ENCODE data around the gene TBPL1.

Gene TBPL1

DNA sequence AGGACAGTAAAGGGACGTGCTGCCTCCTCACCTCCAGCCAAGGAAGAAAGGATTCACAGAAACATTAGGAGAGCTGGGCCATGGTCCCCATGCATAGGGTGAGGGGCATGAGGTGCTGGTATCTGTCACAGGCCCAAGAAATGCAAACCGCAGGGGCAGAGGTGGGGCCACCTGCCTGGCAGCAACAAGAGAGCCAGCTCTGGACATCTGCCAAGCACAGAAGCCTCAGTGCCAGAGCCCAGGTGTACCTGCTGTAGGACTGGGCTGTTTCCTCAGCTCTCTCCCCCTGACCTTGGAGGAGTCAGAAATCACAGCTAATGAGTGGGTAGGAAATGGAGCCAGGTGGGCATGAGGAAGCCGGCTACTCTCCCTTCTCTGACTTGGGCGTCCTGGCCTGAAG lies 54.1 kb downstream of the TBPL1 start:
- DNase-seq (ENCODE audit: low read depth): no peak

- DNase-seq (ENCODE audit: low read depth): no peak
These were observed 56.9 kb downstream of the TBPL1 start for GRCh38 chr6:134009876-134010275.

GRCh38 chr6:134010400-134010799 lies 57.4 kb downstream of the TBPL1 start:
- DNase-seq (ENCODE audit: low read depth): no peak

DNA sequence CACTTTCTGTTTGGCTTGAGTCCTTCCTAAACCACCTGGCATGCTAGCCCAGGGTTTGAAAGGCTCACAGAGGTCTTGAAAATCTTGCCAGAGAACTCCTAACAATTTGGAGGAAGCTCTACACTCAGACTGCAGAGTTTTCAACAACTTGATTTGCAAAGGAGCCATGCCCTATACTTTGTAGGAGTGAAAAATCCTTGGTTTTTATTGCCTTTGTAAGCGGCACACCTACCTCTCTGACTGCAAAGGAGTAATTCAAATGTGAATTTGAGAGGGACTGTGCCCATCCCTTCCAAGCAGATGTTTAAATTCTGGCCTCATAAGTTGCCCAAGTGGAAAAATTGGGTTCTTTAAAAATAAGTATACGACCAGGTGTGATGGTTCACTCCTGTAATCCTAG lies 58.0 kb downstream of the TBPL1 start:
- no peak for DNase-seq (ENCODE audit: low read depth)

DNA sequence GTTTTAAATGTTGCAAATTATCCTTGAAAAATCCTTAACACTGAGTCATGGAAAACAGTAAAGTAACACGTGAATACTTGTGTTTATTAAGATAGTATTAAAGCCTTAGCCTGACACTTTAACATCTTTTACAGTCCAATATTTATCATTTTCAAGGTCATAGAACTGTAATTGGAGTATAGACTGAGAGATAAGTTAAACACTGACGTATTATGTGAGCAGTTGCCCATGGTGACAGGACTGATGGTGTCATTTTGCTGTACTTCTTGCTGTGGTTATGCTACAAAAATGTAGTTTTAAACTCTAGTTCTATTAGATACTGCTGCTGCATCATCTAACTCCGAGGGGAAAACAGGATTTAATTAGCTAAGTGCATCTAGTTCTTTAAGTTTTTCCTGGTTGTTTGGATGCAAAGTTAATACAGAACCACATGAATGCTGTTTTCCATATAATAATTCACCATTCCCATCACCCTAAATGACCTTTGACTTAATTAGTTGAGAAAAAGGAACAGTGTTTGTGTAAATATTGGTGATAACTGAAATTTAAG lies 61.6 kb downstream of the TBPL1 start:
- no peak for DNase-seq (ENCODE audit: low read depth)

GRCh38 chr6:134015719-134016557 lies 62.9 kb downstream of the TBPL1 start:
- DNase-seq (ENCODE audit: low read depth): no peak

DNA sequence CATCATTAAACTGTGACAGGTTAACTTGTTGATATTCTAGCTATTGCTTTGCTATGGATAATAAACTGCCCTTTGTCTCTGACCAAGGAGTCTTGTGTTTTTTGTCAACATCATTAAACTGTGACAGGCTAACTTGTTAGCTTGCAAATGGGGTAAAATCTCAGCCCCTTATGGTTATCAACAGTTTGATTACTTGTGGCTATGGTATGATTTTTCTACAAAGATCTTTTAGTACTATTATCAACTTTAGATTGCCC lies 63.5 kb downstream of the TBPL1 start:
- no peak for DNase-seq (ENCODE audit: low read depth)

GRCh38 chr6:134020071-134020470 lies 67.0 kb downstream of the TBPL1 start:
- DNase-seq (ENCODE audit: low read depth): no peak

GRCh38 chr6:134020543-134020942 lies 67.5 kb downstream of the TBPL1 start:
- DNase-seq (ENCODE audit: low read depth): no peak

- DNase-seq (ENCODE audit: low read depth): no peak
These were observed 67.9 kb downstream of the TBPL1 start for GRCh38 chr6:134020968-134021367.

GRCh38 chr6:134021396-134022122 lies 68.5 kb downstream of the TBPL1 start:
- DNase-seq (ENCODE audit: low read depth): no peak

- DNase-seq (ENCODE audit: low read depth): no peak
These were observed 69.6 kb downstream of the TBPL1 start for GRCh38 chr6:134022650-134023049.

GRCh38 chr6:134026597-134026996 lies 73.6 kb downstream of the TBPL1 start:
- no peak for DNase-seq (ENCODE audit: low read depth)

DNA sequence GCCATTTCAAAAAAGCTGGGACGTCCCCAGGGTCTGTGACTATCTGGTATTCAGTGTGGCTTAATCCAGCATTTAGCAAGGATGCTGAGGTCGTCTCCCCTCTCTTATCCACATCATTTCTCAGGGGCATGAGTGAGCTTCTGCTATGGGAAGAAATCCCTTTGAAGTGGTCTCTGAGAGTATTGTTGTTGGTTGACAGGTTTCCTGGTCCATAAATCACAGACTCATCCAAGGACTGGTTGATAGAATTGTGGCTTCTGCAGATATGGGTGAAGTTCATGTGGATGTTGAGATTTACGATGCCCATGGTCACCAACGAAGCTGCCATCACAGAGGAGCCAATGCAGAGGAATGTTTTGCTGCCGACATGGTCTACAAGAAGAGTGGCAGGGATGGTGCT lies 75.4 kb downstream of the TBPL1 start:
- DNase-seq (ENCODE audit: low read depth): no peak

GRCh38 chr6:134029495-134030455 lies 76.8 kb downstream of the TBPL1 start:
- no peak for DNase-seq (ENCODE audit: low read depth)

DNA sequence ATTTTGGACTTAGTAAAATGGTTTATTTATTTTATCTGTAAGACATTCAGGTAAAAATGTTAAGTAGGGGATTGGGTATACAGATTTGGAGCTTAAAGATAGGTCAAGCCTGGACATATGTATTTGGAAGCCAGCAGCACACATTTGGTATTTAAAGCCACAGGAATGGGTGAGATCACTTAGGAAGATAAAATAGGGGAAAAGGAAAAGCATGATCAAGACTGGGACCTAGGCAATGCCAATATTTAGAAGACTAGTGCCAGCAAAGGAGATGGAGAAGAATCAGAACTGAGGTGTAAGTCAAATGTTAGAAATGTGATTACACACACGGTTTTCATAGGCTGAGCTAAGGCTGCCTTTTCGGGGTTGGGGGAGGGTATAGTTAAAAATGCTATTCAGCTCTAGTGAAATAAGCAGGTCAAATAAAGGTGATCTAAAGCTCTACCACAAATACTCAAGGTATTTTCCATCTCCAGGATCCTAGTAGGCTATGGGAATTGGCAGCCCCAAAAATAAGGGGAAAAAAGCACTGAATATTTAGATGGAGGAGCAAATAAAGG lies 78.8 kb downstream of the TBPL1 start:
- no peak for DNase-seq (ENCODE audit: low read depth)

DNA sequence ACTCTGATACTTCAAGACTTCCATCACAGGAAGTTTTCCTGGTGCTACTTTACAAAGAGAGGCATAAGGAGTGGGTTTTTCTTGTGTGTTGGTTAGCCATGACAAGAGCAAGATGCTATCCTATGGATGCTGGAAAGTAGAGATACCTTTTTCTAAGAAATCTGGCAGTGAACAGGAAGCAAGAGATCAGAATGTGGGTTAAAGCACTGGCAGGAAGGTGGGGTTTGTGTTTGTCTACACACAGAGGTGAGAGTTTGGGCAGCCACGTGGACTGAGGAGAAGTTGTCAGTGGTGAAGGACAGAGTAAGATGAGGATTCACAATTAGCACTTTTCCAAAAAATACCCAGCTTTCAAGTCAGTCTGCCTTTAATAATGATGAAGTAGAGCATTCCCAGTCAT lies 81.5 kb downstream of the TBPL1 start:
- no peak for DNase-seq (ENCODE audit: low read depth)

- no peak for DNase-seq (ENCODE audit: low read depth)
These were observed 82.2 kb downstream of the TBPL1 start for GRCh38 chr6:134034961-134035822.

- DNase-seq (ENCODE audit: low read depth): no peak
These were observed 82.8 kb downstream of the TBPL1 start for GRCh38 chr6:134035823-134036296.

- no peak for DNase-seq (ENCODE audit: low read depth)
These were observed 86.1 kb downstream of the TBPL1 start for GRCh38 chr6:134039116-134039515.
